Measurements from ENCODE around the gene SLC16A2. TPM values are rescaled to one million over a fixed set of nuclear protein-coding genes. Genes with fewer than 3 reads are reported as not detected.

SLC16A2 gene
- total RNA-seq = 10 to 100 TPM in 1 of 4 donors, 1 to 10 TPM in 3; 1.7 to 16.8 (median 5.5) TPM

GRCh38 chrX:74421036-74421739, at the start of gene SLC16A2:
SLC16A2 (plus strand) TSS chrX:74421493; CDS start chrX:74421638, 145 bp downstream.
- peak within 1 kb of the TSS; percentile 28 to 56 (median 37) for H3K4me3 ChIP-seq
- H3K27ac ChIP-seq = peak within 1 kb of the TSS; percentile 75 to 92 (median 87)
- peaks cover 0 to 5% (median 5%) of the 10 kb centered on the region in 4 donors for H3K4me1 ChIP-seq
- WGBS, 2 donors (ENCODE audit: low coverage in 1 of 2) = 41% methylated on average over 29 of the region's 33 CpGs; no CpG with 5 or more reads in 1 of the 2 donors
- H3K27me3 ChIP-seq = peaks cover 10% of the 10 kb centered on the region
- TF ChIP-seq POLR2A (IDR thresholded peaks at IDR 0.05) (peak; percentile 3), EP300 (IDR thresholded peaks at IDR 0.05; ENCODE audit: low read depth) (no peak)
- peak; percentile 57 for DNase-seq
- intact Hi-C loops (cut with DNase I; ENCODE audit: low total_unique reads) (no loop called here), in situ Hi-C loops (cut with MboI; ENCODE audit: low pct_ligation_motif_present in 1 of 4, low pct_unique_long_range_greater_than_20kb in 1 of 4, low sequenced_read_pairs in 3 of 4) (no loop called here)
- H3K36me3 ChIP-seq = no peaks in the 10 kb centered on the region
- H3K9me3 ChIP-seq = no peaks in the 10 kb centered on the region

GRCh38 chrX:74372272-74372671, 49.0 kb upstream of the SLC16A2 start:
- Histone ChIP-seq H3K9me3 (no peaks in the 10 kb centered on the region), H3K36me3 (no peaks in the 10 kb centered on the region), H3K27ac (no peak overlapping the region), H3K4me1 (no peaks in the 10 kb centered on the region), H3K4me3 (no peak overlapping the region), H3K27me3 (no peaks in the 10 kb centered on the region)
- in situ Hi-C loops (cut with MboI; ENCODE audit: low pct_ligation_motif_present in 1 of 4, low pct_unique_long_range_greater_than_20kb in 1 of 4, low sequenced_read_pairs in 3 of 4) (loop anchor here in 1 of 4 donors (10.0 kb wide), 1 partner anchor 173 kb away; no protein-coding TSS in a partner anchor), intact Hi-C loops (cut with DNase I; ENCODE audit: low total_unique reads) (no loop called here)
- no peak for TF ChIP-seq EP300 (IDR thresholded peaks at IDR 0.05; ENCODE audit: low read depth)
- TF ChIP-seq POLR2A (IDR thresholded peaks at IDR 0.05) = no peak
- no peak for TF ChIP-seq POLR2AphosphoS5 (IDR thresholded peaks at IDR 0.05)
- no peak for TF ChIP-seq CTCF (IDR thresholded peaks at IDR 0.05)
- DNase-seq = no peak

- WGBS, 2 donors (ENCODE audit: low coverage in 1 of 2) = 44% methylated on average over 1 of the region's 1 CpG; no CpG with 5 or more reads in 1 of the 2 donors
- no peaks in the 10 kb centered on the region for H3K4me1 ChIP-seq
- no peaks in the 10 kb centered on the region for H3K36me3 ChIP-seq
- no peaks in the 10 kb centered on the region for H3K27me3 ChIP-seq
- no peaks in the 10 kb centered on the region for H3K9me3 ChIP-seq
- no peak overlapping the region for H3K27ac ChIP-seq
- in situ Hi-C loops (cut with MboI; ENCODE audit: low pct_ligation_motif_present in 1 of 4, low pct_unique_long_range_greater_than_20kb in 1 of 4, low sequenced_read_pairs in 3 of 4) = loop anchor here in 2 of 4 donors (10.0 to 25.0 kb wide), 2 partner anchors 160 to 168 kb away; no protein-coding TSS in a partner anchor
- intact Hi-C loops (cut with DNase I; ENCODE audit: low total_unique reads) = no loop called here
- no peak overlapping the region for H3K4me3 ChIP-seq
- no peak for TF ChIP-seq CTCF (IDR thresholded peaks at IDR 0.05)
- TF ChIP-seq POLR2AphosphoS5 (IDR thresholded peaks at IDR 0.05) = no peak
- no peak for TF ChIP-seq POLR2A (IDR thresholded peaks at IDR 0.05)
- no peak for TF ChIP-seq EP300 (IDR thresholded peaks at IDR 0.05; ENCODE audit: low read depth)
- DNase-seq = no peak
Observed at GRCh38 chrX:74377282-74377681, 44.0 kb upstream of the SLC16A2 start.

GRCh38 chrX:74382613-74383012, 38.7 kb upstream of the SLC16A2 start:
- DNase-seq = peak; percentile 70
- Histone ChIP-seq H3K4me1 (no peaks in the 10 kb centered on the region), H3K27ac (no peak overlapping the region), H3K36me3 (no peaks in the 10 kb centered on the region), H3K4me3 (no peak overlapping the region), H3K27me3 (no peaks in the 10 kb centered on the region), H3K9me3 (no peaks in the 10 kb centered on the region)
- in situ Hi-C loops (cut with MboI; ENCODE audit: low pct_ligation_motif_present in 1 of 4, low pct_unique_long_range_greater_than_20kb in 1 of 4, low sequenced_read_pairs in 3 of 4) (loop anchor here in 1 of 4 donors (25.0 kb wide), 1 partner anchor 155 kb away; no protein-coding TSS in a partner anchor), intact Hi-C loops (cut with DNase I; ENCODE audit: low total_unique reads) (loop anchor here (10.0 kb wide), 1 partner anchor 162 kb away; no protein-coding TSS in a partner anchor)
- 0% methylated on average over 2 of the region's 2 CpGs; no CpG with 5 or more reads in 1 of the 2 donors for WGBS, 2 donors (ENCODE audit: low coverage in 1 of 2)
- no peak for TF ChIP-seq POLR2AphosphoS5 (IDR thresholded peaks at IDR 0.05)
- TF ChIP-seq POLR2A (IDR thresholded peaks at IDR 0.05) = no peak
- TF ChIP-seq CTCF (IDR thresholded peaks at IDR 0.05) = peak; percentile 54 to 83 (median 63)

Data from transverse colon (tissue), 4 donors.